Glutamatergic neuron (in vitro differentiated cells): Measurements from ENCODE around the gene CYBA. TPM values are rescaled to one million over a fixed set of nuclear protein-coding genes. Genes with fewer than 3 reads are reported as not detected.

Experiments used
- DNase-seq: peaks from one replicate; pipeline ENCODE4 v3.0.0; 2022
- H3K27ac Mint-ChIP-seq: one replicate; pipeline ENCODE4 v1.8.0; 2020; ENCODE audit warnings: mild to moderate bottlenecking, mixed read lengths, inconsistent platforms; ENCODE audit not compliant: unreplicated experiment
- H3K27me3 Mint-ChIP-seq: one replicate; pipeline ENCODE4 v1.8.0; 2020; ENCODE audit warnings: mild to moderate bottlenecking, moderate library complexity, mixed read lengths, inconsistent platforms; ENCODE audit not compliant: unreplicated experiment
- H3K36me3 Mint-ChIP-seq: one replicate; pipeline ENCODE4 v1.8.0; 2020; ENCODE audit warnings: mild to moderate bottlenecking, mixed read lengths, inconsistent platforms; ENCODE audit not compliant: unreplicated experiment
- H3K4me1 Mint-ChIP-seq: one replicate; pipeline ENCODE4 v1.8.0; 2020; ENCODE audit warnings: mild to moderate bottlenecking, low read depth, mixed read lengths, inconsistent platforms; ENCODE audit not compliant: unreplicated experiment
- H3K4me3 Mint-ChIP-seq: one replicate; pipeline ENCODE4 v1.8.0; 2020; ENCODE audit warnings: mild to moderate bottlenecking, mixed read lengths, inconsistent platforms; ENCODE audit not compliant: unreplicated experiment
- H3K9me3 Mint-ChIP-seq: one replicate; pipeline ENCODE4 v1.8.0; 2020; ENCODE audit warnings: mild to moderate bottlenecking, moderate library complexity, mixed read lengths, inconsistent platforms; ENCODE audit not compliant: unreplicated experiment
- CTCF ChIP-seq: fragments of 200-600 bp; sonication (generic); IDR thresholded peaks from one replicate; pipeline ENCODE4 v1.5.0; 2021; ENCODE audit not compliant: partially characterized antibody, unreplicated experiment
- total RNA-seq: library from RNA; stranded (reverse); fragmentation: NEBNext Ultra II Directional; extraction: Animal tissue kit (Norgen Biotek cat#: 25700); gene quantifications from one replicate; pipeline ENCODE4 v1.2.1, GENCODE V29; 2021; ENCODE audit not compliant: unreplicated experiment

The CYBA gene
- total RNA-seq, 1 donor from 2014 or later: 28.7 TPM

- H3K9me3 Mint-ChIP-seq: no peaks in the 10 kb centered on the region
- H3K27ac Mint-ChIP-seq: no peak within 1 kb of the TSS
- H3K4me1 Mint-ChIP-seq: peaks cover 1% of the 10 kb centered on the region
- peak; percentile 89 for DNase-seq
- no peak for TF ChIP-seq CTCF
- no peaks in the 10 kb centered on the region for H3K36me3 Mint-ChIP-seq
- no peak within 1 kb of the TSS for H3K4me3 Mint-ChIP-seq
- H3K27me3 Mint-ChIP-seq: peaks cover 10% of the 10 kb centered on the region
These were observed 35.8 kb upstream of the CYBA start, which contains the start of gene SNAI3 for GRCh38 chr16:88686439-88687253. Gene SNAI3 (minus strand): TSS chr16:88686507. CDS start chr16:88686406, 101 bp downstream.

GRCh38 chr16:88686062-88686438 is 35.2 kb upstream of the CYBA start:
- Mint-ChIP-seq H3K27ac (no peak overlapping the region), H3K36me3 (no peaks in the 10 kb centered on the region), H3K4me1 (peaks cover 1% of the 10 kb centered on the region), H3K4me3 (no peak overlapping the region), H3K27me3 (peaks cover 10% of the 10 kb centered on the region), H3K9me3 (no peaks in the 10 kb centered on the region)
- TF ChIP-seq CTCF: no peak
- no peak for DNase-seq

- no peak for DNase-seq
- H3K9me3 Mint-ChIP-seq: no peaks in the 10 kb centered on the region
- H3K36me3 Mint-ChIP-seq: no peaks in the 10 kb centered on the region
- TF ChIP-seq CTCF: peak; percentile 43
- no peak overlapping the region for H3K27ac Mint-ChIP-seq
- peaks cover 10% of the 10 kb centered on the region for H3K27me3 Mint-ChIP-seq
- no peak overlapping the region for H3K4me3 Mint-ChIP-seq
- H3K4me1 Mint-ChIP-seq: peaks cover 1% of the 10 kb centered on the region
These were observed 34.6 kb upstream of the CYBA start for GRCh38 chr16:88685156-88686061.

- no peak for DNase-seq
- TF ChIP-seq CTCF: no peak
- no peak overlapping the region for H3K27ac Mint-ChIP-seq
- peaks cover 10% of the 10 kb centered on the region for H3K27me3 Mint-ChIP-seq
- no peaks in the 10 kb centered on the region for H3K9me3 Mint-ChIP-seq
- H3K4me3 Mint-ChIP-seq: no peak overlapping the region
- no peaks in the 10 kb centered on the region for H3K36me3 Mint-ChIP-seq
- H3K4me1 Mint-ChIP-seq: peaks cover 1% of the 10 kb centered on the region
These were observed 33.8 kb upstream of the CYBA start for GRCh38 chr16:88684569-88685155.
